H7 (cell line): ENCODE data around the gene CBLN3. TPM values are rescaled to one million over a fixed set of nuclear protein-coding genes. Genes with fewer than 3 reads are reported as not detected.

Experiments
- DNase-seq: peaks from one replicate; pipeline ENCODE4 v3.0.0; 2012
- H3K27me3 ChIP-seq: 2 replicates; pipeline ENCODE4 v1.6.0; 2011; ENCODE audit warnings: mild to moderate bottlenecking, low read length; ENCODE audit not compliant: control insufficient read depth, insufficient read depth
- H3K36me3 ChIP-seq: replicated peaks from 2 replicates; pipeline ENCODE4 v1.5.1; 2011; ENCODE audit warnings: low read length; ENCODE audit not compliant: control insufficient read depth, insufficient read depth
- H3K4me3 ChIP-seq: 2 replicates; pipeline ENCODE4 v1.5.1; 2011; ENCODE audit warnings: low read depth, mild to moderate bottlenecking, control low read depth, low read length, moderate library complexity; ENCODE audit not compliant: insufficient read depth
- total RNA-seq: library from RNA; depleted of rRNA; stranded (reverse); fragments of >200 nt; shearing (Covaris generic); gene quantifications from 2 replicates; pipeline ENCODE4 v1.2.3, GENCODE V29; 2014

The CBLN3 gene
- total RNA-seq, 1 experiment from 2014 or later, result 0.24 TPM

DNA sequence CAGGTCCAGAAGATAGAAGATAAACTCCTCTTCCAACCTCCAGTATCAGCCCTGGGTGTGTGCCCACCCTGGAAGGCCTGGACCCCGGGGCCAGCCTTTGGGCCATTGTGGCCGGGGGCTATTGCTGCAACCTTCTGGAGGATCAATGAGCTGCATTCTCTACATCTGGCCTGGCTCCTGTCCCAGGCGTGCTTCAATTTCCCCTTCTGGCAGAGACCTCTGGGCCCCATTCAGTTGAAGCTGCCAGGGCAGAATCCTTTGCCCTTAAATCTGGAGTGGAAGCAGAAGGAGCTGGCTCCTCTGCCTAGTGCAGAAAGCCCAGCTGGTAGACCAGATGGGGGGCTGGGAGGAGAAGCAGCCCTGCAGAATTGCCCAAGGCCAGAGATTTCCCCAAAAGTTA is 20.7 kb downstream of the CBLN3 start:
- peaks cover 1% of the 10 kb centered on the region; the same call in 1 of the 2 replicates for H3K36me3 ChIP-seq
- DNase-seq, result peak; percentile 24
- H3K27me3 ChIP-seq, result no peaks in the 10 kb centered on the region
- H3K4me3 ChIP-seq, result no peak overlapping the region

- peak; percentile 45 for DNase-seq
- no peaks in the 10 kb centered on the region for H3K27me3 ChIP-seq
- H3K4me3 ChIP-seq, result no peak overlapping the region
- H3K36me3 ChIP-seq, result no peaks in the 10 kb centered on the region; the same call in 1 of the 2 replicates
These were observed 21.7 kb downstream of the CBLN3 start for GRCh38 chr14:24407608-24408325.

DNA sequence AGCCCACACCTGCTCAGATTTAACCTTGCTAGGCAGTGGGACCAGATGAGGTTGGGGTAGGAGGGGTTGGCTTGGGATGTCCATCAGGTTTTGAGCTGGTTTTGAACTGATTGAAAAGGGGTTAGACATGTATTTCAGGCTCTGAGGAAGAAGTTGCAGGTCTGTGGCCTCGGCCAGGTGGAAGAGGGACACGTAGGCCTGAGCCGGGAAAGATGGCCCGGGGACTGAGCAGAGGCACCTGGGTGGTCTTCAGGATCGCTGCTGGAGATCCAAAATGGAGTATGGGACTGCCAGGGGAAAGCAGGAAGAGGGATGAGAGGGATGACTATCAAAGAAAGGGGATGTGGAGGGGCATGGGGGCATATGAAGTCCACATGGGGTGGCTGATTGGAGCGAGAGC is 23.1 kb downstream of the CBLN3 start:
- H3K4me3 ChIP-seq, result no peak overlapping the region
- no peaks in the 10 kb centered on the region; the same call in 1 of the 2 replicates for H3K27me3 ChIP-seq
- H3K36me3 ChIP-seq, result no peaks in the 10 kb centered on the region
- DNase-seq, result no peak

DNA sequence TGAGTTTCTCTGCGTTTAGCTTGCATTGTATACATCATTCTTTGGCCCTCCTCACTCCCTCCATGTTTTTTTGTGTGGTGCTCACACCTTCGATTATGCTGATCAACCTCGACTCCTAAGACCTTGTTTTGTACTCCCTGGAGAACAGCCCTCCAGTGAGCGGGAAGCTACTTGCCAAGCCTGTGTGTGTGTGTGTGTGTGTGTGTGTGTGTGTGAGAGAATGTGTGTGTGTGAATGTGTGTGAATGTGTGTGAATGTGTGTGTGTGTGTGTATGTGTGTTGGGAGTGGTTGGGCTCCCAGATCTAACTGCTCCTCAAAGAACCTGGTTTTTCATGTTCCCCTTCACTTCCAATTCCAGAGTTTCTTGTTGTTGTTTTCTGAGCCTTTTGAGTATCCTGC is 24.7 kb downstream of the CBLN3 start:
- Histone ChIP-seq H3K27me3 (peaks cover 2% of the 10 kb centered on the region; the same call in 1 of the 2 replicates), H3K36me3 (no peaks in the 10 kb centered on the region), H3K4me3 (no peak overlapping the region)
- peak; percentile 24 for DNase-seq

DNA sequence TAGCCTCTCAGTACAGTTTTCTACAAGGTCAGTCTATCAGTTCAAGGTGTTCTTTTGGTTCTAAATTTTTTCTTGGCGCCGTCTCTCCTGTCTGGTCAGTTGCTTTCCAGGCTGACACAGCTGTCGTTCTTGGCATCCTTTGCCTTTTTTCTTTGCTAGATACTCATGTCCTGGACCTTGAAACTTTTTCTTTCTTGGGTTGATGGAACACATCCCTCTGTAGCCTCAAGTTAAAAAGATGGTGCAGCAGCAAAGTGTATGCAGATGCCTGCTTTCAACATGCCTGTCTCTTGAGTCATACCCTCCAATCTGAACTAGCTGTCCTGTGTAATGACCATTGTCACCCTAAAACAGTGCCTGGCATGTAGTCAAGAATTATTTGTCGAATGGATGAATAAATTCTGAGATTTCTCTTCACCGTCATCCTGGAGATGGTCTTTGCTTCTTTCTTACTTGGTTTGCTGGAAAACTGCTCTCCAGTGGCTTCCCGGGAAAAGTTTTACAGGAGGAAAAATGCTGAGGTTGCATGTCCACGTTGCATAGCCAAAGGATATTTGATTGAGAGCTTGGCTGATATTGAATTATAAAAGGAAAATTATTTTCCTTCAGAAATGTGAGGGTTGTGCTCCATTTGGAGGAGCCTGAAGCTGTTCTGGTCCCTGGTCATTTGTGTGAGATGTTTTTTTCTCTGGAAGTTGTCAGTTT is 26.0 kb downstream of the CBLN3 start:
- H3K4me3 ChIP-seq, result no peak overlapping the region
- H3K36me3 ChIP-seq, result no peaks in the 10 kb centered on the region
- H3K27me3 ChIP-seq, result peaks cover 6% of the 10 kb centered on the region; the same call in 1 of the 2 replicates
- no peak for DNase-seq

- DNase-seq, result peak; percentile 9
- Histone ChIP-seq H3K27me3 (peaks cover 6% of the 10 kb centered on the region; the same call in 1 of the 2 replicates), H3K4me3 (no peak overlapping the region), H3K36me3 (no peaks in the 10 kb centered on the region)
These were observed 27.4 kb downstream of the CBLN3 start for GRCh38 chr14:24401810-24402702.

DNA sequence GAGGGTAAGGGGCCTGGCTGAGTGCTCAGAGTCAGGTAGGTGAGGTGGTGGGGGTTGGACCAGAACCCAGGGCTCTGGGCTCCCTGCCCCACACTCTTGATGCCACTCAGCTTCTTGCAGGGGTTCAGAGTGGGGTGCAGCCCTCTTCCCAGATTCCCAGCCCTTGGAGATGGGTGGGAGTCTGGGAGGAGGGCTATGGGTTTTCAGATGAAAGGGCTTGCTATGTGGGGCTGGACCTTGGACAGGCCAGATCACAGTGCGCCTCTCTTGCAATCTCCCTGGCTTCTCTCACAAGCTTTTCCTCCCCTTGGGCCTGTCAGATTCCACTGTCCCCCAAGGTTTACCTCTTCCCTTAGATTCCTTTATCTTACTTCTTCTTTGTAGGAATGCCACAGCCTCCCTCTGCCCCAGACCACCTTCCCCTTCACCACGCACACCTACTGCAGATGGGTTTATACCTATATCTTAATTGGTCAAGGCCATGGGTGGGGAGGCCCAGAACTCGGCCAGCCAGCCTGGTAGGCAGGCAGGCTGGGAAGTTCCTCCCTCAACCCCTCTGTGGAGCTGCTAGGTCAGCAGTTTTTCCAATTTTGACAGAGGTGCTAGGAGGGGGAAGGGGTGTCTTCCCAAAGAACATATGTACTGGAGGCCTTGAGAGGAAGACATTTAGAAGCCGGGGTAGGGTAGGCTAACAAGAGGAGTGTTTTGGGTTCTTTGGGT is 29.3 kb downstream of the CBLN3 start:
- no peak for DNase-seq
- Histone ChIP-seq H3K27me3 (peaks cover 6% of the 10 kb centered on the region; the same call in 1 of the 2 replicates), H3K36me3 (no peaks in the 10 kb centered on the region), H3K4me3 (no peak overlapping the region)

- DNase-seq, result peak; percentile 60
- Histone ChIP-seq H3K27me3 (peaks cover 6% of the 10 kb centered on the region; the same call in 1 of the 2 replicates), H3K4me3 (peak overlapping the region; percentile 53), H3K36me3 (no peaks in the 10 kb centered on the region)
These were observed 30.0 kb downstream of the CBLN3 start for GRCh38 chr14:24399447-24399822.

DNA sequence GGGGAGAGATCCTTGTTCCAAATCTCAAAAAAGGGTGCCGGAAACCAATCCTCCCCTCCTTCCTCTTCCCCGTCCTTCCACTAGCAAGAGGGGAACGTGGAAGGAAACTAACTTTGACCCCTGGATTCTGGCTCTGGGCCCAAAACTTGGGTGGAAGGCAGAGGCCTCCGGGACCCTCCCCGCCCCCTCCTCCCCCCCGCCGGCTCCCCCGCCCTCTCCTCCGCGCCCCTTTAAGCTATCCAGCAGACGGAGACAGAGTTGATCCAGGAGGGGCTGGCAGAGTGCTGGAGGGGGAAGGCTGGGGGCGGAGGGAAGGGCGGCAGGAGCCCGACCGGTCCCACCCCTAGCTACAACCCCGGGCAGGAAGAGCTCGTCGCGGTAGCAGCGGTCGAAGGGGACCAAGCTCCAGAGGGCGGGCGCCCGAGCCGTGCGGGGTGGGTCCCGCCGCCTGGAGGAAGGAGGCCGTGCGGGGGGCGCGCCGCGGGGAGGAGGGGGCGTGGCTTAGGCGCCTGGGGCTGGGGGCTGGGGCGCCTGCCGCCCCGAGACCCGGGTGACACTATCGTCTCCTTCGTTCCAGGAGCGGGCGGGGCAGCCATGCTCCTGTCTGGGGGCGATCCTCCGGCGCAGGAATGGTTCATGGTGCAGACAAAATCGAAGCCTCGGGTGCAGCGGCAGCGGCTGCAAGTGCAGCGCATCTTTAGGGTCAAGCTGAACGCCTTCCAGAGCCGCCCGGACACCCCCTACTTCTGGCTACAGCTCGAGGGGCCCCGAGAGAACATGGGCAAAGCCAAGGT is 30.6 kb downstream of the CBLN3 start, which contains the start of gene NYNRIN:
Gene NYNRIN, plus strand, starts transcription at position 351 of the 794 bp plus-strand sequence. Its CDS starts 244 bp downstream, at position 595.
- Histone ChIP-seq H3K4me3 (peak within 1 kb of the TSS; percentile 53), H3K27me3 (peaks cover 6% of the 10 kb centered on the region; the same call in 1 of the 2 replicates), H3K36me3 (no peaks in the 10 kb centered on the region)
- DNase-seq, result peak; percentile 93

DNA sequence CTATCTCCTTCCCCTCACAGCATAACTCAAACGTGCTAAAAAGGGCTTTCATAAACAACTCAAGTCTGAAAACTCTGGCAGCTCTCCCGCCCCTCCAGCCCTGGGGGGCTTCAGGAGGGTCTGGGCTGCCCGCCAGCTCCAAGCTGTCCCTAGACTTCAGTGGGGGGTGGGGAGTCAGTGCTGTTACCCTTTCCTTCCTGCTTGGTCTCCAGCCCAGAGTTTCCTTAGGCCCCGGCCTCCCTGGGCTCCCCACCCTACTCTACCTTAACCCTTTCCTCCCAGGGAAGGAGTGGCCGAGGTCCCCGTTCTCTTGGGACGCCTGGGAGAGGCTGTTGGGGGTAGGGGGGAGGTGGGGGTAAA is 31.2 kb downstream of the CBLN3 start:
- DNase-seq, result peak; percentile 88
- H3K27me3 ChIP-seq, result peaks cover 6% of the 10 kb centered on the region; the same call in 1 of the 2 replicates
- peak overlapping the region; percentile 53 for H3K4me3 ChIP-seq
- no peaks in the 10 kb centered on the region for H3K36me3 ChIP-seq

- no peaks in the 10 kb centered on the region for H3K36me3 ChIP-seq
- DNase-seq, result no peak
- peaks cover 6% of the 10 kb centered on the region; the same call in 1 of the 2 replicates for H3K27me3 ChIP-seq
- no peak overlapping the region for H3K4me3 ChIP-seq
These were observed 31.7 kb downstream of the CBLN3 start for GRCh38 chr14:24397639-24398292.

- H3K4me3 ChIP-seq, result no peak overlapping the region
- peaks cover 8% of the 10 kb centered on the region; the same call in 1 of the 2 replicates for H3K27me3 ChIP-seq
- no peaks in the 10 kb centered on the region for H3K36me3 ChIP-seq
- DNase-seq, result no peak
These were observed 33.6 kb downstream of the CBLN3 start for GRCh38 chr14:24395609-24396582.
